ENCODE measurements around the gene WNT10A.

- TF ChIP-seq SIN3A (IDR thresholded peaks at IDR 0.05; ENCODE audit: borderline replicate concordance, insufficient read depth, low read length) (no peak), POLR2AphosphoS5 (IDR thresholded peaks at IDR 0.05; ENCODE audit: low read depth, low read length) (no peak)
- TF ChIP-seq, protein P1, sequence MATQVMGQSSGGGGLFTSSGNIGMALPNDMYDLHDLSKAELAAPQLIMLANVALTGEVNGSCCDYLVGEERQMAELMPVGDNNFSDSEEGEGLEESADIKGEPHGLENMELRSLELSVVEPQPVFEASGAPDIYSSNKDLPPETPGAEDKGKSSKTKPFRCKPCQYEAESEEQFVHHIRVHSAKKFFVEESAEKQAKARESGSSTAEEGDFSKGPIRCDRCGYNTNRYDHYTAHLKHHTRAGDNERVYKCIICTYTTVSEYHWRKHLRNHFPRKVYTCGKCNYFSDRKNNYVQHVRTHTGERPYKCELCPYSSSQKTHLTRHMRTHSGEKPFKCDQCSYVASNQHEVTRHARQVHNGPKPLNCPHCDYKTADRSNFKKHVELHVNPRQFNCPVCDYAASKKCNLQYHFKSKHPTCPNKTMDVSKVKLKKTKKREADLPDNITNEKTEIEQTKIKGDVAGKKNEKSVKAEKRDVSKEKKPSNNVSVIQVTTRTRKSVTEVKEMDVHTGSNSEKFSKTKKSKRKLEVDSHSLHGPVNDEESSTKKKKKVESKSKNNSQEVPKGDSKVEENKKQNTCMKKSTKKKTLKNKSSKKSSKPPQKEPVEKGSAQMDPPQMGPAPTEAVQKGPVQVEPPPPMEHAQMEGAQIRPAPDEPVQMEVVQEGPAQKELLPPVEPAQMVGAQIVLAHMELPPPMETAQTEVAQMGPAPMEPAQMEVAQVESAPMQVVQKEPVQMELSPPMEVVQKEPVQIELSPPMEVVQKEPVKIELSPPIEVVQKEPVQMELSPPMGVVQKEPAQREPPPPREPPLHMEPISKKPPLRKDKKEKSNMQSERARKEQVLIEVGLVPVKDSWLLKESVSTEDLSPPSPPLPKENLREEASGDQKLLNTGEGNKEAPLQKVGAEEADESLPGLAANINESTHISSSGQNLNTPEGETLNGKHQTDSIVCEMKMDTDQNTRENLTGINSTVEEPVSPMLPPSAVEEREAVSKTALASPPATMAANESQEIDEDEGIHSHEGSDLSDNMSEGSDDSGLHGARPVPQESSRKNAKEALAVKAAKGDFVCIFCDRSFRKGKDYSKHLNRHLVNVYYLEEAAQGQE (IDR thresholded peaks at IDR 0.05; ENCODE audit: insufficient read depth in 1 of 2, low read depth in 2 of 2, low read length in 2 of 2) = no peak
These were observed 21.7 kb upstream of the WNT10A start for GRCh38 chr2:218858671-218859555.

All from PFSK-1 (cell line).